Bone marrow (tissue), 2 donors: ENCODE results near the gene RHOJ.
"Not testable (repeated sequence)": the region's sequence is repeated elsewhere in the genome, so short reads cannot be mapped to it uniquely, and the experiment has no call there.

ENCODE experiments used
- DNase-seq, 2 donors: peaks; one replicate each; lab custom pipeline; 2025; lab: John Stamatoyannopoulos, UW

RHOJ gene

DNA sequence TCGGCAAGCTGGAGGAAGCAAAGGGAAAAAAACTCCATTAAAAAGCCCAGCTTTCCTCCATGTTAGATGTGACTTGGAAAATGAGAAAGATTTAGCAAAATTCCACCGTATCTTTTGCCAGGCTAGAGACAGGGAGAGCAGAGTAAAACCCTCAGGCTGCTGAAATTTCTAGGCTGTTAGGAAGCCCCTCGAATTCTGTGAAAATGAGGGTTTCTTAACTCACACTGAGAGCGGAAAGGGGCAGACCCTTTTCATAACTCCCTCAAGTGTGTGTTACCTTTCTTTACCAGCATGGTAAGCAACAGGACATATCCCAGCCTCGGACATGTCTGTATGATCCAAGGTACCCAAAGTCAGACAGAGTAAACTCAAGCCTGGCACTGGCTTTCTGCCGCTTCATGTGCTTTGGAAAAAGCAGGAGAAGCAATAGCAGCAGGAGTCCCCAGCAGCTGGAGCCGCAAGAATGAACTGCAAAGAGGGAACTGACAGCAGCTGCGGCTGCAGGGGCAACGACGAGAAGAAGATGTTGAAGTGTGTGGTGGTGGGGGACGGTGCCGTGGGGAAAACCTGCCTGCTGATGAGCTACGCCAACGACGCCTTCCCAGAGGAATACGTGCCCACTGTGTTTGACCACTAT, at the start of gene RHOJ:
Gene RHOJ (plus strand): TSS at position 37 of the 637 bp plus-strand sequence. CDS start 427 bp downstream, at position 464.
- no peak for DNase-seq

DNA sequence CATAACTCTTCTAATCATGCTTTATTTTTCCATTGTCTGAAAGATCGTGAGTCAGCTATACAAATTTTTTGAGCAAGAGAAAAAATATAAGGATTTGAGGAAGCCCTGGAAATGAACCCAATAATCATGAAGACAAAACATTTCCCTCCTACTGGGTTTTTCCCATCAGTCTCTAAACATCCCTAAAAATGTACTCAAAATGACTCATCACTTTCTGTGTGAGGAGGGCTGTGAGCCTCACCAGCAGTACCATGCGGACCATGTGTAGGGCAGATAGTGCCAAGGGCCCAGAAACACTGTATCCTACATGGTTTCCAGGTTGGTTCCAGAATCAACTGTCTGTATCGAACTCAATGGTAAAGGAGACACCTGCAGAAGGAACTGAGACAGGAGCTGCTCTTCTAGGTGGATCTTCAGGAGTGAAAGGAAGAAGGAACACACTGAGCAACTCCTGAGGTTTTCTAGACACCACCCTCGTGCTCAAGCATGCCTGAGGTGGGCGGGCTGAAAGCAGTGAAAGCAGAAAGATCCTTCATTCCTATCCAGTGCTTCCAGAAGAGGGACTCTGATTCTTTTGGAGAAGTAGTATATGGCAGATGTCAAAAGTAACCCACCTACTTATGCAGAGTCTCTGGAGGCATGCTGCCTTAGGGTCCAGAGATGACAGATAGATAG, 48.6 kb upstream of the RHOJ start:
- DNase-seq = no peak

GRCh38 chr14:63157195-63157594, 47.0 kb upstream of the RHOJ start:
- no peak for DNase-seq

DNA sequence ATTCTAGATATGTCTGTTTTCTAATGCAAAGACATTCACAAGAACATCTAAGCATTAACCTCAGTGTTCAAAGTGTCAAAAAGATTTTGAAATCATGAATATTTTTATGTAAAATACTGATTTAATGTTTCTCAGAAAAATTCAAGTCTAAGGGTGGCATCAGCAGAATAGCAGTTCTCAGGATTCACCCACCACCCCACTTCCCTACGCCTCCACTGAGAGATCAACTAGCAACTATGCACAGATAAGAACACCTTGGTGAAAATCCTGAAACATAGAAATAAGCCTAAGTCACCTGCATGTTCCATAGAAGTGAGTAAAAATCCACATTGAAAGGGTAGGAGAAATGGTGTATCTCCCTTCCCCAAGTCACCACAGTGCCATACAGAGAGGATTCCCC, 40.9 kb upstream of the RHOJ start:
- no peak for DNase-seq

DNA sequence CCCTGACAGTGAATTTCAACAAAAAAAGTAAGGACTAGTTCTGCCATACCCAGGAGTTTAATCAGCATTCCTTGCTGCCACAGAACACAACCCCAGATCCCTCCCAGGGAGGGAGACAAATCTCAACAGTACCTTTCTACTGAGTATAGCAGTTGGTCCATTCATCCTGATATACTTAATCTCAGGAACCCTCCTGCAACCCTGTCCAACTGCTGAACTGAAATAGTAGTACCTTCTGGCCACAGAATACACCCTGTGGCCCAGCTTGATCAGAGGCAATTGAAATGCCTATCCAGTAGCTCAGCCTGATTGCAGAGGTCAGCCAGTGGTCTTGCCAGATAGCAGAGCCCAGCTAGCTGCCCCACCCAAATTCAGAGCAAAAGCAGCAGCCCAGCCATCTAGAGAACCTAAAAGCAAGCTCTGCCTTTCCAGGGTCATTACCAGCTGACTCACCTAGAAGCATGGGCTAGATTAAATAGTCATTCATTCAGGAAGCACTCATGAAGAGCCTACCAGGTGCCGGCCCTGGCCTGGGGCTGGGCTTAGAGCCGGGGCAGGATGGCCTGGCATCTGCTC, 40.0 kb upstream of the RHOJ start:
- no peak for DNase-seq

DNA sequence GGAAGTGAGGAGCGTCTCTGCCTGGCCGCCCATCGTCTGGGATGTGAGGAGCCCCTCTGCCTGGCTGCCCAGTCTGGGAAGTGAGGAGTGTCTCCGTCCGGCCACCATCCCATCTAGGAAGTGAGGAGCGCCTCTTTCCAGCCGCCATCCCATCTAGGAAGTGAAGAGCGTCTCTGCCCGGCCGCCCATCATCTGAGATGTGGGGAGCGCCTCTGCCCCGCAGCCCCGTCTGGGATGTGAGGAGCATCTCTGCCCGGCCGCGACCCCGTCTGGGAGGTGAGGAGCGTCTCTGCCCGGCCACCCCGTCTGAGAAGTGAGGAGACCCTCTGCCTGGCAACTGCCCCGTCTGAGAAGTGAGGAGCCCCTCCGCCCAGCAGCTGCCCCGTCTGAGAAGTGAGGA, 39.0 kb upstream of the RHOJ start:
- DNase-seq = not testable (repeated sequence)

GRCh38 chr14:63167044-63167443, 37.2 kb upstream of the RHOJ start:
- no peak for DNase-seq

DNA sequence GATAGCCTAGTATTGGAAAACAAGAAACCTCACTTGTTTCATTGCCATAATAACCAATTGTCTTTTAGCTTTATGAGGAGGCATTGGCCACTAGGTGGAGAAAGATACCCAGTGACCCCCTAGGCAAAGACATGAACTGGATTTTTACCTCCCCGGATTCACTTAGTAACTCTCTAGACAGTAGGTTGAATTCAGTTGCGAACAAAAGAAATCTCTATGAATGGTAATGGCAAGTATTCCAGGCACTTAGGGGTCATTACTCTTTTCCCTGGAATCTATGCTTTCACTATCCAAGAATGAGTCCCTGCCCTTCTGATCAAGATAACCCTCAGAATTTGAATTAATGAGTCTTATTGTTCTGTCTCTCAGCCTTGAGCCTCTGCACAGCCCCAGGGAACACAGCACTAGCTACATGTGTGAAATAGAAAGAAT, 29.5 kb upstream of the RHOJ start:
- DNase-seq = no peak

GRCh38 chr14:63175531-63175930, 28.7 kb upstream of the RHOJ start:
- no peak for DNase-seq

DNA sequence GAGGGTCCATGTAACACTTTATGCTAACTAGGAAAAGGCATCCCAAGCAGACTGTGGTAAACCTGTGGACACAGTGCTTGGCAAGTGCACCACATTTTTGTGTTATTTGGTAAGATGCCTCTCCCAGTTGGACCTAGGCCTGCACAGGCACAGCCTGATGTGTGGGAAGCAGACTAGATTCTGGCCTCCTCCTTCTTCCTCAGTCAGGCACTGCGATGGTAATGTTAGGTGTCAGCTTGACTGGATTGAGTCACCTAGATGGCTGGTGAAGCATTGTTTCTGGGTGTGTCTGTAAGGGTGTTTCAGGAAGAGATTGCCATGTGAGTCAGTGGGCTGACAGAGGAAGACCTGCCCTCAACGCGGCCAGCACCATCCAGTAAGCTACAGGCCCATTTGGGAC, 25.3 kb upstream of the RHOJ start:
- DNase-seq = no peak

- no peak for DNase-seq
These were observed 24.9 kb upstream of the RHOJ start for GRCh38 chr14:63179383-63179782.

DNA sequence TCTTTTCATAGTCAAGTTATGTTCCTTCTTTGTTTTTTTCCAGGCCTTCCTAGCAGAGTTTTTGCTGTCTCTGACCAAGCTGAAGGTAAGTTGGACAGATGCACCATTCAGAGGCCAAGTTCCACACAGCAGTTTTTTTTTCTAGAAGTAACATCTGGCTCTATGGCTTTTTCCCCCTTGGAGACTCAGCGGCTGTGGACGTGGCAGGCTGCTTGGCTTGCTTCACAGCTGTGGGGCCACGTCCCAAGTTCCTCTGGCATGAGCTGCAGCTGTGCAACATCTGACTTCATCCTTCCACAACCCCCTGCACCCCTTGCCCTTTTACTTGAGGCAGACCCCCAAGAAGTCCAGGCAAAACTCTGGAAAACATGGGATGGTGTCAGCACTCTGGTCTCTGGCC, 24.2 kb upstream of the RHOJ start:
- DNase-seq = no peak

DNA sequence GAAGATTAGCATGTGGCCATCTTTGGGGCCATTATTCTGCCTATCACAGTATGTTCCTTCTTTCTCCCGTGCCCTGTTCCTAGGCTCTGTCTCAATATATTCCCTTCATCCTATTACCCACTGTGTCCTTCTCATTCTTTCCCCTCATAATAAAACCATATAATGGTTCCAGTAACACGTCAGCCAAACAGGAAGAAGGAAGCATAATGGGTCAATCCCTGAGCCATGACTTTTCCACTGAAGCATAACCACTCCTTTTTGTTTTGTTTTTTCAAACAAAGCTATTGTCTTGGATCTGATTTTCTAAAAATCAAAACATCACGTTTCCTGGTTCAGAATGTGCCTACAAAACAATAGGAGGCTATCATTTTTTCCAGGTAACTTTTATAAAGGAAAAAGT, 21.3 kb upstream of the RHOJ start:
- DNase-seq = no peak

DNA sequence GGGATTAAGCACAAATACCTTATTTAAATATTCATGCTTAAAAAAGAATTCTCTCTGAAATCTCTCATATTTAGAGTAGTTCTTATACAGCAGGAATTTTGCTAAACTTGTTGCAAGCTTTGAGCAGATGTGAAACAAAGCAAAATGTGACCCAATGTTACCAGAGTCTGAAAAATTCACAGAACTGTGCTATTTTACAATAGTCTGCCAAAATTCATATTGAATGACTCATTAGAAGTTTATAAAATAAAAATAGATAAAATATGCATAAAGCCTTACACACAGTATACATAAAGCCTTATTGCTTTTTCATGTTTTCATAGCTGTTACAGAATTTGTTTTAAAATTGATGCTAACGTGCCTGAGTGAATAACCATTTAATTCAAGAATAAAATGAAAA, 17.8 kb upstream of the RHOJ start:
- DNase-seq = no peak

GRCh38 chr14:63191211-63191610, 13.0 kb upstream of the RHOJ start:
- no peak for DNase-seq

GRCh38 chr14:63192085-63192484, 12.2 kb upstream of the RHOJ start:
- no peak for DNase-seq

DNA sequence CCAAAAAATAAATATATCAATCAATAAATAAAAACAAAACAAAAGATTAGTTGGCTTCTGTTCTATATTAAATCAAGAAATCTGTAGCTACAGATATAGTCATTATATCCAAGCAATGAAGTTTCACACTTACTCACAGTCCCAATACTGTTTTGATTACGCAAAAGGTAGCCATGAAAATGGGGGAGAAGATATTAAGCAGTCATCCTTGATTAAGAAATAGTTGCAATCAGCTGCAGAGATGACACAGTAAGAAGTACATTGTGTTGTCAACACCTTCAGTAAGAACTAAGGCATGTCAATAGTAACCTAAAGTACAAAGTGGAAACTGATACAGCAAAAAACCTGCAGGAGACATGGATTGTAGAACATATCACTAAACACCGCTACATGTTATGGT, 11.0 kb upstream of the RHOJ start:
- DNase-seq = no peak

GRCh38 chr14:63200035-63200740, 4.1 kb upstream of the RHOJ start:
- no peak for DNase-seq

GRCh38 chr14:63200767-63201166, 3.5 kb upstream of the RHOJ start:
- no peak for DNase-seq

DNA sequence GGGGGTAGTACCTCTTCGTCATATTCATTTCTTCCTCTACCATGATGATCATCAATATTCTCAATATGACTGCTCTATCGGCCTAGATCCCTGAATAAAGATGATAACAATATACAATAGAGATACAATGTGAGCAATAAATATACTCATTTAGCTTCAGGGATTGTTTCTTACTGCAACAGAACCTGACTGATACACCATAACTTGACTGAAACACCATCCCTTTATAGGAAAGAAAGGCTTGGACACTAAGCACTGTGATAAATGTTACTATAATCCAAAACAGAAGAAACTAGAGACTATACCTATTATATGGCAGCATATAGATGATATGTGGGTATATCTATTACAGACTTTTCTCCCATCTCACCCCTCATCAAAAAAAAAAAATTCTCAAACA, 1.2 kb upstream of the RHOJ start:
- no peak for DNase-seq

DNA sequence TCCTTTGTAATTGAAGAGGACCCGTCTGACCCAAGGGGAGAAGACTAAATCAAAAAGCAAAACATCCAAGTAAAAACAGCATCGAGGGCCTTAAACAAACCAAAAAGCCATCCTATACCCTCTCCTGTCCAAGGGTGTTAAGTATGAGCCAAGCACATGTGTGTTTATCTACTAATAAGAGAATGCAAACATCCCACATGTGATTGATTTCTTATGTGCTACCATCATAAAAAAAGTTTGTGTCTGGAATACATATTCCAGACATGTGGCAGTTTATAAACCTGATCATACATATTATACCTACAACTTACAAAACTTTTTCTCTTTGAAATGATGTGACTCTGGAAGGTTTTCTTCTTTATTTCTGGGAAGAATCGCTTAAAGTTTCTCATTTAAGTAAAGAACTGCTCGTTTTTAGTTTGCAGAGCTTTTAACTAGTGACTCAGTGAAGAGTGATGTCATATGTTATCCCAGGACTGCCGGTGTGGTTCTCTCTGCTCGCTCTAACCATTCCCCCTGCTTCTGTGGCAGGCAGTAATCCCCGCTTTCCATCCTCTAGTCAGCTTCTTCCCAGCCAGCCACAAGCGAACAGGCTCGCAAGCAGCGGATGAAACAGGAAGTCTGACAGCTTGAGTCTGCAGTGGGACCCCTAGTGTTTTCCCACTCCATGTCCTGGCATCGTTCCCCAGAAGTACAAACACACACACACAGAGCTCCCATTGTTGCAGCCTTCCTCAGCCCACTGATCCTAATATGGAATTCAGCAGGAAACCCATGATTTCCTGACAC, 431 bp upstream of the RHOJ start:
- DNase-seq = no peak

GRCh38 chr14:63205044-63205575, 867 bp downstream of the RHOJ start:
- no peak for DNase-seq
